H9 (cell line): ENCODE results near the gene WDPCP. TPM values are rescaled to one million over a fixed set of nuclear protein-coding genes. Genes with fewer than 3 reads are reported as not detected.

Source experiments
- DNase-seq: peaks from one replicate; pipeline ENCODE4 v3.0.0-alpha.2; 2017
- H2AFZ ChIP-seq: one replicate; pipeline ENCODE4 v1.6.1; 2013; ENCODE audit warnings: mild to moderate bottlenecking, low read length, control low read depth, moderate library complexity
- H2AK5ac ChIP-seq: 2 replicates; pipeline ENCODE4 v1.6.1; 2013; ENCODE audit warnings: low read length, control low read depth, mixed read lengths; ENCODE audit not compliant: insufficient read length
- H2BK120ac ChIP-seq: one replicate; pipeline ENCODE4 v1.6.1; 2013; ENCODE audit warnings: low read depth, mild to moderate bottlenecking, low read length, control low read depth, inconsistent platforms; ENCODE audit not compliant: poor library complexity, severe bottlenecking
- H2BK12ac ChIP-seq: 2 replicates; pipeline ENCODE4 v1.6.1; 2013; ENCODE audit warnings: low read length, control low read depth, mixed read lengths, low read depth; ENCODE audit not compliant: insufficient read length
- H2BK15ac ChIP-seq: 2 replicates; pipeline ENCODE4 v1.6.1; 2013; ENCODE audit warnings: low read depth, low read length, control low read depth
- H2BK20ac ChIP-seq: one replicate; pipeline ENCODE4 v1.6.1; 2013; ENCODE audit warnings: low read depth, mild to moderate bottlenecking, low read length, control low read depth, inconsistent platforms; ENCODE audit not compliant: poor library complexity, severe bottlenecking
- H2BK5ac ChIP-seq: 2 replicates; pipeline ENCODE4 v1.6.1; 2013; ENCODE audit warnings: low read length, control low read depth, mixed read lengths; ENCODE audit not compliant: insufficient read length
- H3K14ac ChIP-seq: 2 replicates; pipeline ENCODE4 v1.6.1; 2013; ENCODE audit warnings: low read length, control low read depth; ENCODE audit not compliant: insufficient read depth
- H3K18ac ChIP-seq: 2 replicates; pipeline ENCODE4 v1.6.1; 2013; ENCODE audit warnings: low read depth, mild to moderate bottlenecking, mixed read lengths, low read length, control low read depth; ENCODE audit not compliant: insufficient read length
- H3K23ac ChIP-seq: 2 replicates; pipeline ENCODE4 v1.6.1; 2013; ENCODE audit warnings: low read length, control low read depth, mixed read lengths, low read depth; ENCODE audit not compliant: insufficient read length
- H3K23me2 ChIP-seq: 2 replicates; pipeline ENCODE4 v1.6.1; 2013; ENCODE audit warnings: low read depth, mild to moderate bottlenecking, mixed read lengths, low read length, control low read depth; ENCODE audit not compliant: insufficient read length, poor library complexity, severe bottlenecking
- H3K27ac ChIP-seq: 2 replicates; pipeline ENCODE4 v1.5.1; 2013; ENCODE audit warnings: low read length, control low read depth, mixed read lengths, low read depth; ENCODE audit not compliant: insufficient read length
- H3K27me3 ChIP-seq: 2 replicates; pipeline ENCODE4 v1.6.1; 2013; ENCODE audit warnings: low read length, control low read depth, inconsistent platforms; ENCODE audit not compliant: insufficient read depth
- H3K4ac ChIP-seq: 2 replicates; pipeline ENCODE4 v1.6.1; 2013; ENCODE audit warnings: low read depth, mild to moderate bottlenecking, control low read depth, inconsistent platforms, low read length, moderate library complexity
- H3K4me1 ChIP-seq: 2 replicates; pipeline ENCODE4 v1.6.1; 2013; ENCODE audit warnings: low read length, control low read depth, inconsistent platforms; ENCODE audit not compliant: insufficient read depth
- H3K4me2 ChIP-seq: 2 replicates; pipeline ENCODE4 v1.6.1; 2013; ENCODE audit warnings: low read length, control low read depth, mixed read lengths; ENCODE audit not compliant: insufficient read length, insufficient read depth
- H3K56ac ChIP-seq: 2 replicates; pipeline ENCODE4 v1.6.1; 2013; ENCODE audit warnings: low read depth, mild to moderate bottlenecking, mixed read lengths, low read length, control low read depth; ENCODE audit not compliant: insufficient read length
- H3K79me1 ChIP-seq: 2 replicates; pipeline ENCODE4 v1.6.1; 2013; ENCODE audit warnings: low read depth, mild to moderate bottlenecking, moderate library complexity, low read length, control low read depth, inconsistent platforms; ENCODE audit not compliant: insufficient read depth, poor library complexity, severe bottlenecking
- H3K79me2 ChIP-seq: 2 replicates; pipeline ENCODE4 v1.6.1; 2013; ENCODE audit warnings: low read length, control low read depth, inconsistent platforms; ENCODE audit not compliant: insufficient read depth
- H3K9ac ChIP-seq: 2 replicates; pipeline ENCODE4 v1.6.1; 2013; ENCODE audit warnings: low read length, control low read depth, mixed read lengths; ENCODE audit not compliant: insufficient read length; ENCODE audit errors: extremely low read depth
- H3K9me3 ChIP-seq: one replicate; pipeline ENCODE4 v1.6.1; 2013; ENCODE audit warnings: low read depth, low read length, inconsistent platforms; ENCODE audit not compliant: control insufficient read depth
- H3T11ph ChIP-seq: one replicate; pipeline ENCODE4 v1.6.1; 2013; ENCODE audit warnings: mild to moderate bottlenecking, low read length, control low read depth, inconsistent platforms
- H4K20me1 ChIP-seq: one replicate; pipeline ENCODE4 v1.6.1; 2013; ENCODE audit not compliant: control insufficient read depth, insufficient read length, insufficient read depth
- H4K5ac ChIP-seq: 2 replicates; pipeline ENCODE4 v1.6.1; 2013; ENCODE audit warnings: low read depth, mild to moderate bottlenecking, mixed read lengths, low read length, control low read depth; ENCODE audit not compliant: insufficient read length
- H4K8ac ChIP-seq: replicated peaks from 2 replicates; pipeline ENCODE4 v1.6.1; 2013; ENCODE audit warnings: low read length, control low read depth, mixed read lengths, low read depth; ENCODE audit not compliant: insufficient read length
- H4K91ac ChIP-seq: 2 replicates; pipeline ENCODE4 v1.6.1; 2013; ENCODE audit warnings: low read depth, mild to moderate bottlenecking, moderate library complexity, mixed read lengths, low read length, control low read depth; ENCODE audit not compliant: insufficient read length
- H3K27ac Mint-ChIP-seq, 3 experiments: 2 replicates in 2 of 3; 3 replicates in 1 of 3; pipeline ENCODE4 v1.8.0; 2020 to 2021; ENCODE audit warnings: mixed read lengths in 3 of 3, mild to moderate bottlenecking in 1 of 3, moderate library complexity in 1 of 3
- H3K27me3 Mint-ChIP-seq: 2 replicates; pipeline ENCODE4 v1.8.0; 2021; ENCODE audit warnings: low read depth, mild to moderate bottlenecking, moderate library complexity, mixed read lengths
- H3K36me3 Mint-ChIP-seq, 3 experiments: 2 replicates in 2 of 3; 3 replicates in 1 of 3; pipeline ENCODE4 v1.8.0; 2020 to 2021; ENCODE audit warnings: low read depth in 3 of 3, mixed read lengths in 3 of 3; ENCODE audit not compliant: insufficient read depth in 1 of 3
- H3K4me1 Mint-ChIP-seq, 2 experiments: 2 replicates each; pipeline ENCODE4 v1.8.0; 2020; ENCODE audit warnings: mixed read lengths in 2 of 2
- H3K4me3 Mint-ChIP-seq, 2 experiments: 2 replicates in 1 of 2; 3 replicates in 1 of 2; pipeline ENCODE4 v1.8.0; 2020 to 2021; ENCODE audit warnings: mild to moderate bottlenecking in 2 of 2, mixed read lengths in 2 of 2, moderate library complexity in 1 of 2
- H3K9me3 Mint-ChIP-seq, 2 experiments: 2 replicates in 1 of 2; 3 replicates in 1 of 2; pipeline ENCODE4 v1.8.0; 2020; ENCODE audit warnings: mild to moderate bottlenecking in 2 of 2, mixed read lengths in 2 of 2, moderate library complexity in 1 of 2
- CTCF ChIP-seq: fragments of 200-600 bp; sonication (generic); conservative IDR thresholded peaks from 3 replicates; pipeline ENCODE4 v1.8.0; 2021; ENCODE audit warnings: antibody characterized with exemption, mild to moderate bottlenecking
- WGBS: extraction: QIAGEN DNeasy Blood & Tissue Kit; methylation state at CpG from one replicate; pipeline ENCODE4 v1.1.7; 2013; ENCODE audit warnings: missing lambda C conversion rate, low lambda C conversion rate, mixed read lengths; ENCODE audit not compliant: insufficient read length; ENCODE audit errors: extremely low coverage; 5-methylcytosine and 5-hydroxymethylcytosine counted together
- total RNA-seq: library from RNA; stranded (reverse); gene quantifications from 2 replicates; pipeline ENCODE4 v1.2.1, GENCODE V29; 2021

WDPCP gene
- total RNA-seq, 1 experiment from 2014 or later = 22.4 TPM

GRCh38 chr2:63310614-63311013 lies 277.7 kb downstream of the WDPCP start:
- no peak overlapping the region for H2BK5ac ChIP-seq
- no peak overlapping the region for H3K56ac ChIP-seq
- H4K20me1 ChIP-seq = no peaks in the 10 kb centered on the region
- no CpG with 5 or more reads among the region's 1 CpG for WGBS
- no peaks in the 10 kb centered on the region for H3K23me2 ChIP-seq
- H3K4me1 Mint-ChIP-seq = no peaks in the 10 kb centered on the region
- H3K23ac ChIP-seq = no peak overlapping the region
- H3K4ac ChIP-seq = no peak overlapping the region
- H3K18ac ChIP-seq = no peak overlapping the region
- H3K9me3 Mint-ChIP-seq = peaks cover 25 to 26% of the 10 kb centered on the region in 2 experiments
- no peak overlapping the region for H3K14ac ChIP-seq
- H4K91ac ChIP-seq = no peak overlapping the region
- no peaks in the 10 kb centered on the region for H3K27me3 ChIP-seq
- H2BK20ac ChIP-seq = no peak overlapping the region
- DNase-seq = no peak
- H3K4me3 Mint-ChIP-seq = no peak overlapping the region
- no peak overlapping the region for H2BK120ac ChIP-seq
- H2AFZ ChIP-seq = no peak overlapping the region
- no peak overlapping the region for H4K5ac ChIP-seq
- H4K8ac ChIP-seq = no peak overlapping the region
- H3K27me3 Mint-ChIP-seq = no peaks in the 10 kb centered on the region
- H3T11ph ChIP-seq = no peak overlapping the region
- no peak overlapping the region for H3K27ac ChIP-seq
- no peaks in the 10 kb centered on the region for H3K9me3 ChIP-seq
- no peak for TF ChIP-seq CTCF
- H3K9ac ChIP-seq = no peak overlapping the region
- H3K36me3 Mint-ChIP-seq = peaks cover 19 to 49% (median 22%) of the 10 kb centered on the region in 3 experiments
- no peaks in the 10 kb centered on the region for H3K79me1 ChIP-seq
- H3K27ac Mint-ChIP-seq = no peak overlapping the region
- no peak overlapping the region for H2BK12ac ChIP-seq
- H3K4me2 ChIP-seq = no peak overlapping the region
- H2AK5ac ChIP-seq = no peak overlapping the region
- no peaks in the 10 kb centered on the region for H3K4me1 ChIP-seq
- no peak overlapping the region for H2BK15ac ChIP-seq
- H3K79me2 ChIP-seq = no peaks in the 10 kb centered on the region
